Fibroblast of villous mesenchyme (primary cell): Measurements from ENCODE around the gene GRM7. TPM values are rescaled to one million over a fixed set of nuclear protein-coding genes. Genes with fewer than 3 reads are reported as not detected.

Experiments
- DNase-seq: peaks from one replicate; pipeline ENCODE4 v3.0.0-alpha.2; 2010; ENCODE audit warnings: low read depth
- H3K4me3 ChIP-seq: 2 replicates; pipeline ENCODE4 v1.5.1; 2011; ENCODE audit warnings: low read depth, mild to moderate bottlenecking, low read length
- total RNA-seq: library from RNA; depleted of rRNA; stranded (reverse); fragments of >200 nt; gene quantifications from 2 replicates; pipeline ENCODE4 v1.2.3, GENCODE V29; 2012
- TF ChIP-seq, protein P1 (sequence below): IDR thresholded peaks from 2 replicates; pipeline ENCODE4 v1.5.1; 2012; ENCODE audit warnings: low read depth, mild to moderate bottlenecking, low read length; ENCODE audit not compliant: insufficient read depth

The GRM7 gene
- total RNA-seq, 1 donor: not detected

- no peak overlapping the region for H3K4me3 ChIP-seq
- TF ChIP-seq, protein P1, sequence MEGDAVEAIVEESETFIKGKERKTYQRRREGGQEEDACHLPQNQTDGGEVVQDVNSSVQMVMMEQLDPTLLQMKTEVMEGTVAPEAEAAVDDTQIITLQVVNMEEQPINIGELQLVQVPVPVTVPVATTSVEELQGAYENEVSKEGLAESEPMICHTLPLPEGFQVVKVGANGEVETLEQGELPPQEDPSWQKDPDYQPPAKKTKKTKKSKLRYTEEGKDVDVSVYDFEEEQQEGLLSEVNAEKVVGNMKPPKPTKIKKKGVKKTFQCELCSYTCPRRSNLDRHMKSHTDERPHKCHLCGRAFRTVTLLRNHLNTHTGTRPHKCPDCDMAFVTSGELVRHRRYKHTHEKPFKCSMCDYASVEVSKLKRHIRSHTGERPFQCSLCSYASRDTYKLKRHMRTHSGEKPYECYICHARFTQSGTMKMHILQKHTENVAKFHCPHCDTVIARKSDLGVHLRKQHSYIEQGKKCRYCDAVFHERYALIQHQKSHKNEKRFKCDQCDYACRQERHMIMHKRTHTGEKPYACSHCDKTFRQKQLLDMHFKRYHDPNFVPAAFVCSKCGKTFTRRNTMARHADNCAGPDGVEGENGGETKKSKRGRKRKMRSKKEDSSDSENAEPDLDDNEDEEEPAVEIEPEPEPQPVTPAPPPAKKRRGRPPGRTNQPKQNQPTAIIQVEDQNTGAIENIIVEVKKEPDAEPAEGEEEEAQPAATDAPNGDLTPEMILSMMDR: no peak
- no peak for DNase-seq
Observed at GRCh38 chr3:7410782-7411181, 549.9 kb downstream of the GRM7 start.

DNA sequence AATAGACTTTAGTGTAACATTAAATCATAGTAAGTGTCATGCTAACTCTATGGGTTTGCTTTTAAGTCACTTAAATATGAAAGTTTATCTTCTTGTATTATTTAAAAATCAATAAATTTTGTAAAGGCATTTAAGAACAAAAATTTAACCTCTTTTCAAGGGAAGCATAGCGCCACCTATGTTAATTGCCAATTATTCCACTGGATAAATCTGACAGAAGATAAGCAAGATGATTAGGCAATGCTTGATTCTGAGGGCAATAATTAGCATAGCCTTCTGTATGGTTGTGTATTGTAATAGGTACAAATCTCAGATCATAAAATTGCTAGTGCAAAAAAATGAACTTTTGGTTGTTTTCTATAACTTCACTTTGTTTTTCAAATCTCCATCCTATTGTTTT lies 560.1 kb downstream of the GRM7 start:
- TF ChIP-seq, protein P1: no peak
- no peak for DNase-seq
- H3K4me3 ChIP-seq: no peak overlapping the region

DNA sequence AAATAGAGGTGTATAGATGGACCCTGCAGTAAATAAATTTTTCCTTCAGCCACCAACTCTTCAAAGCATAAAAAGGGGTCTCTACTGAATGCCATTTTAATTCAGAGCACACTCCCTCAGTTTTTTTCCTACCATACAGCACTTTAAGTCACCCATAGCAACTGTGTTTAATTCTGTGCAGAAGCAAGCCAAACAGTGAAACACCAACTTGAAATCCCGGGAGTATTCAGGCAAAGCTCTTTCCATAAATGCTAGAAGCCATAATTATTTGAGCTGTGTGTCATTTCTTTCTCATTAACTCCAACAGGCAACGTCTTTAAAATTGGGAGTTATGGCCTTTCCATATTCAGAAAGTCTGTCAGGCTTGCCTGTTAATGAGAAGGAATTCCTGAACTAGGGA lies 562.1 kb downstream of the GRM7 start:
- no peak overlapping the region for H3K4me3 ChIP-seq
- no peak for DNase-seq
- TF ChIP-seq, protein P1: no peak

DNA sequence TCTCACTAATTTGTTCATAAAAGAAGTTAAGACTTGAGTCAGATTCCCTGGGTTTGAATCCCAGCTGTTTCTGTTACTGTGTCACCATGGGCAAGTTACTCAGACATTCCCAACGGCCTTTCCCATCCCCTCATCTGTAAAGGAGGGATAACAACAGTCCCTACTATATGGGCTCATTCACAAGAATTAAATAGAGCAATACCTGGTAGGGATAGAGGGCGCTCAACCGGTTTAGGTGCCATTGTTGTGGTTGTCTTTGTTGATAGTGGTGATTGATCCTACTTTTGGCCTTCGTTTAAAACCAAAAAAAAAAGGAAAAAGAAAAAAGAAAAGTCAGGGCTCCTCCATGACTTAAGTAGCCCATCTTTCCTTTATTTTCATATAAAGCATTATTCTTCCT lies 563.1 kb downstream of the GRM7 start:
- DNase-seq: no peak
- H3K4me3 ChIP-seq: no peak overlapping the region
- TF ChIP-seq, protein P1: no peak

- no peak for DNase-seq
- H3K4me3 ChIP-seq: no peak overlapping the region
- TF ChIP-seq, protein P1: no peak
Observed at GRCh38 chr3:7428206-7428718, 567.3 kb downstream of the GRM7 start.

GRCh38 chr3:7432610-7433009 lies 571.7 kb downstream of the GRM7 start:
- H3K4me3 ChIP-seq: no peak overlapping the region
- TF ChIP-seq, protein P1: no peak
- DNase-seq: no peak

DNA sequence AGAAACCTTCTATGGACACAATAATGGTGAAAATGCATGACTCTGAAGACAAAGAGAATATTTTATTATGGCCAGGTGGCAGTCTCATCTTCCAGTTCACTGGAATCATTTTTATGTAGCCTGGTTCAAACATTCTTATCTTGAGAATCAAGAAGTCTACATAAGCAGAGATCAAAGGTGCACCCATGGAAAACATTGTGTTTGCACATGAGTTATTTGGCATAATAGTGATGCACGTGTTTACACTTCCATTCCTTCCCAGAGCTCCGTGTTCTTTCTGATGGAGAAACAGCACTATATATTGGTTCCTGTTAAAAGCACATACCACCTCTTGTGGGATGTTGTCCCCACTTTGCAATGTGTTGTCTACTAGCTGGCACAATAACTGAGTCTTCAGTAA lies 572.2 kb downstream of the GRM7 start:
- DNase-seq: no peak
- TF ChIP-seq, protein P1: no peak
- H3K4me3 ChIP-seq: no peak overlapping the region
